Uterus (tissue), 2 donors: ENCODE measurements around the gene PAM16.

Experiments
- CTCF ChIP-seq, 4 experiments: fragments of 200-600 bp in 2 of 4; fragments of 450-650 bp in 2 of 4; sonication (generic) in 2 of 4; IDR thresholded peaks; one replicate each; pipeline ENCODE4 v1.5.1; 2016 to 2019; ENCODE audit warnings: antibody characterized with exemption in 4 of 4, mild to moderate bottlenecking in 2 of 4, moderate library complexity in 1 of 4
- POLR2A ChIP-seq, 2 donors: fragments of 450-650 bp; IDR thresholded peaks; one replicate each; pipeline ENCODE4 v1.6.1; 2016; ENCODE audit warnings: antibody characterized with exemption in 2 of 2, mild to moderate bottlenecking in 1 of 2, moderate library complexity in 1 of 2

GRCh38 chr16:4332083-4332482 is 19.0 kb downstream of the PAM16 start:
- TF ChIP-seq CTCF (IDR thresholded peaks at IDR 0.05) (no peak), POLR2A (IDR thresholded peaks at IDR 0.05) (no peak)
